Adipose tissue (tissue), 3 donors: ENCODE measurements around the gene LAMC3. TPM values are rescaled to one million over a fixed set of nuclear protein-coding genes. Genes with fewer than 3 reads are reported as not detected.
"Not testable (repeated sequence)": the region's sequence is repeated elsewhere in the genome, so short reads cannot be mapped to it uniquely, and the experiment has no call there.

Source experiments
- H3K27ac ChIP-seq: one replicate; pipeline ENCODE4 v1.5.1; 2013; ENCODE audit warnings: low read depth, low read length
- WGBS, 3 donors: extraction: QIAGEN DNeasy Blood & Tissue Kit; methylation state at CpG; one replicate each; pipeline ENCODE4 v1.1.7; 2013; 5-methylcytosine and 5-hydroxymethylcytosine counted together
- polyA plus RNA-seq, 3 donors: library from polyadenylated mRNA; stranded (reverse); fragments of 200-250 nt; gene quantifications; one replicate each; pipeline ENCODE4 v1.2.3, GENCODE V29; 2013
- donor health status: healthy with polysubstance abuse.
- donor health status: Bipolar disorder and iron deficiency.
- donor health status: healthy.

The LAMC3 gene
- polyA plus RNA-seq, 3 donors = 0.45 to 1.8 (median 0.46) TPM

DNA sequence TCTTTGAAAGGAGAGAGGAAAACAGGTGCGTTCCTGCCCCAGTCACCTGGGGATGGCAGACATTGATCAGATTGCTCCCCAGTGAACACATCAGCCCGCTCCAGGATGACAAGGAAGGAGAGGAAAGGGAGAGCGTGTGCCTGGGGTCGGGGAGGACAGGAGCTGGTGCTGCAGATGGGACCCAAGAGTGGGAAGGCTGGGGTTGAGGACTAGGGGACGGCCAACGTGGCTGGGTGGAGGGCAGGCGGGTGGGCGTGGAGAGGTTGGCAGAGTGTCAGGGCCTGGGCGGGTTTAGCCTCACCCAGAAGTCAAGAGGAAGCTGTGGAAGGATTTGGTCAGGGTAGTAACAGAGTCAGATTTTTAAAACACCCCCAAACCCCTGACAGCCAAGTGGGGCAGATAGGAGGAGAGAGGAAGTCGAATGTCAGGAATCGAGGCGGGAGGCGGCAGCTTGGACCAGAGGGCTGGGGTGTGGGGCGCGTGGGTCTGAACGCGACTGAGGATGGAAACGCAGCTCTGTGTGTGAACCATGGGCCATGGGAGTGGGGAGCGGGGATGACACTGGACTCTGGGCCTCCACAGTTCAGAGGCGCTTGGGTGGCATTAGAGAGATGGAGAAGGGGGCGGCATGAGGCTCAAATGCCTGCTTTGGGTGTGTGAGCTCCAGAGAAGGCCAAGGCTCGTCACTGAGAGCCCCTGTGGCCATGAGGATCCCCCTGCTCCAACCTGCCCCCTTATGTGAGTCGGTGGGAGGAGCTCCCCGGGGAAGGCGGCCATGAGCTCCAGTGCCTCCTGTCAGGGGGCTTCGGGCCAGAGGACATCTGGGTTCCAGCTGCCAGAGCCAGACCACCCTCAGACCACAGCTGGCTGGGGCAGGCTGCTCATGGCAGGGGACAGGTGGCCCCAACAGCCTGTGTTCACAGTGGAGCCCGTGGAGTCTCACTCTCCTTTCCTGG, 24.6 kb downstream of the LAMC3 start:
- 72 to 77% (median 76%) methylated on average over 25 to 27 of the region's 27 CpGs for WGBS, 3 donors
- no peak overlapping the region for H3K27ac ChIP-seq

GRCh38 chr9:131034268-131034667, 25.3 kb downstream of the LAMC3 start:
- WGBS, 3 donors = 90 to 96% (median 95%) methylated on average over 14 of the region's 14 CpGs
- H3K27ac ChIP-seq = no peak overlapping the region

DNA sequence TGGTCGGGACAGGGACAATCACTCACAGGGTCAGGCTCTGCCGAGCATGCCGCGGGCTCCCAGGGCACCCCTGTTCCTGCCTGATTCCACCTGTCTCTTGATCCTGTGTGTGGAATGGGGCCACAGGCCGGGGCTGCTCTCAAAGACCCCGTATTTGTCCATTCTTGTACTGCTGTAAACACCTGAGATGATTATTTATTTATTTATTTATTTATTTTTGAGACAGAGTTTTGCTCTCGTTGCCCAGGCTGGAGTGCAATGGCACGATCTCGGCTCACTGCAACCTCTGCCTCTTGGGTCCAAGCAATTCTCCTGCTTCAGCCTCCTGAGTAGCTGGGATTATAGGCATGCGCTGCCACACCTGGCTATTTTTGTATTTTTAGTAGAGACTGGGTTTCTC, 25.8 kb downstream of the LAMC3 start:
- WGBS, 3 donors = 92 to 95% (median 95%) methylated on average over 10 of the region's 10 CpGs
- not testable (repeated sequence) for H3K27ac ChIP-seq

- WGBS, 3 donors = 91 to 98% (median 93%) methylated on average over 3 of the region's 3 CpGs
- no peak overlapping the region for H3K27ac ChIP-seq
These were observed 26.6 kb downstream of the LAMC3 start for GRCh38 chr9:131035548-131035947.

DNA sequence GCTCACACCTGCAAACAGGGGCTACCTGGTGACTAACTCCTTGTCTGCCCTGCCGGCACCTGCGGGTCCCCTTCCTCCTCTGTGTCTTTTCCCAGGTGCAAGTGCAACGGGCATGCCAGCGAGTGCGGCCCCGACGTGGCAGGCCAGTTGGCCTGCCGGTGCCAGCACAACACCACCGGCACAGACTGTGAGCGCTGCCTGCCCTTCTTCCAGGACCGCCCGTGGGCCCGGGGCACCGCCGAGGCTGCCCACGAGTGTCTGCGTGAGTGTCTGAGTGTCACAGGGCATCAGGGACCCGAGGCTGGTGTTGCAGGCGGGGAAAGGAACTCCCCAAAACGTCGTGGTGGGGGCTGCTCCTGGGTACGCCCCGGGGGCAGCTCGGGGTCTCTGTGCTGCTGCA, 27.1 kb downstream of the LAMC3 start:
- 81 to 87% (median 86%) methylated on average over 24 of the region's 24 CpGs for whole genome bisulfite sequencing, 3 donors

DNA sequence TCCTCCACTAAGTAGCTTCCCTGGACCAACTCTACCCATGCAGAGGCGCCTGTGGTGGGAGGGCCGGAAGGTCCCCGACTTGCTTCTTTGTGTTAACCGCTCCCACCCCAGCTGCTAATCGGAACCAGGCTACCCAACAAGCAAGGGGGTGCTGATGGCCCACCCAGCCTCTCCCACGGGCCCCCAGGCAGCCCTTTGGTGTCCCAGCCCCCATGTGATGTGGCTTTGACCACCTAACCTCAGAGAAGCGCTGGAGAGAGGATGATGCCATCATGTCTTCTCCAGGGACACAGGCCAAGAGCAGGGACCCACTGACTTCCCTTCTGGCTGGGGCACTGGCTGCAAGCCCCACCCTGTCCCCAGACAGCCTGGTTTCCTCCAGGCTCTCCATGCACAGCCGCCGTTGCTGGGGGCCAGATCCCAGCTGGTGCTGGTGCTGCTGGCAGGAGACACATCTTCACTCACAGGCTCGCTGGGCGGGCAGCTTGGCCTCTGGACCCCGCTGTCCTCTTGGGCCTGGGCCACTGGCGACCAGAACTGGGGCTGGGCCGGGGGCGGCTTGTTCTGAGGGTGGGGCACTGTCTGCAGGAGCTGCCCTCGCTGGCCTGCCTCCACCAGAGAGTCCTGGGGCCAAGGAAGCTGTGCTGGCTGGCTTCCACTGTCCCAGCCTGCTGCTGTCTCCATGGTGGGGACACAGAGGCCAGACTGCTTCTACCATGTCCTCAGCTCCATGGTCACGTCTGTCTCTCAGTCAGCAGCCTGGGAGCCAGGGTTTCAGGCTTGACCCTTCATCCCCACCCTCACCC, 27.8 kb downstream of the LAMC3 start:
- WGBS, 3 donors = 55 to 68% (median 63%) methylated on average over 17 of the region's 17 CpGs
- no peak overlapping the region for H3K27ac ChIP-seq

More for the DNA sequence above, 27.1 kb downstream of the LAMC3 start:
- H3K27ac ChIP-seq = no peak overlapping the region

DNA sequence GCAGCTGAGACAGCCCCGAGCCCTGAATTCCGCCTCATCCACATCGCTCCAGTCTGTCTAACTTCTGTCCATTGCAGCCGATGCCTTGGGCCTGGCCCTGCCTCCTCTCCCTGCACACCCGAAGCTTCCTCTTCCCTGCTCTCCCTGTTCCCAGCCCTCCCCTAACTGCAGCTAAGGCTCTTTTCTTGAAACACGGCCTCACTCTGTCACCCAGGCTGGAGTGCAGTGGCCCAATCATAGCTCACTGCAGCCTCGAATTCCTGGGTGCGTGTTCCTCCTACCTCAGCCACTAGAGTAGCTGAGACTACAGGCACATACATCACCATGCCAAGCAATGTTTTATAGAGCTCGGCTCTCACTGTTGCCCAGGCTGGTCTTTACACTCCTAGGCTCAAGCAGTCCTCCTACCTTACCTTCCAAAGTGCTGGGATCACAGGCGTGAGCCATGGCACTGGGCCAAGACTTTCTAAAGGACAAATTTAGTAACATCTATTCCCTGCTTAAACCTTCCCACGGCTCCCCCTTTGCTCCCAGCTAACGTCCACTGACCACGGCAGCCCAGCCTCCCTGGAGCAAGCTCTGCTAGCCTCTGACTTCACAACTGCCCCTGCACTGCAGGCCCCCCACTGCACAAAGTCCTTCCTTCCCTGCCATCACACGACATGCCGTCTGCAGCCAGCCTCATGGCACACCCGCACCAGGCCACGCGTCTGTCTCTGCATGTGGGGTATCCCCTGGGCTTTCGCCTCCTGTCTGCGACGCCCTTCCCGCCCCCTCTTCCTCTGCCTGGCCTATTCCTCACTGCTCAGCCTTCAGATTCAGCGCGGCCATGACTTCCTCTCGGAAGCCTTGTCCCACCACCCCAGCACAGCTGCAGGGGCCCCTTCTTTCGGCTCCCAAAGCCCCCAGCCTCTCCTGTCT, 28.6 kb downstream of the LAMC3 start:
- no peak overlapping the region for H3K27ac ChIP-seq
- 53 to 59% (median 56%) methylated on average over 26 of the region's 26 CpGs for WGBS, 3 donors

- no peak overlapping the region for H3K27ac ChIP-seq
- 84 to 91% (median 87%) methylated on average over 19 of the region's 19 CpGs for WGBS, 3 donors
These were observed 29.5 kb downstream of the LAMC3 start for GRCh38 chr9:131038256-131039128.

GRCh38 chr9:131039129-131039954, 30.4 kb downstream of the LAMC3 start:
- no peak overlapping the region for H3K27ac ChIP-seq
- WGBS, 3 donors = 70 to 80% (median 78%) methylated on average over 18 of the region's 18 CpGs

- no peak overlapping the region for H3K27ac ChIP-seq
These were observed 33.7 kb downstream of the LAMC3 start for GRCh38 chr9:131042666-131043065.

DNA sequence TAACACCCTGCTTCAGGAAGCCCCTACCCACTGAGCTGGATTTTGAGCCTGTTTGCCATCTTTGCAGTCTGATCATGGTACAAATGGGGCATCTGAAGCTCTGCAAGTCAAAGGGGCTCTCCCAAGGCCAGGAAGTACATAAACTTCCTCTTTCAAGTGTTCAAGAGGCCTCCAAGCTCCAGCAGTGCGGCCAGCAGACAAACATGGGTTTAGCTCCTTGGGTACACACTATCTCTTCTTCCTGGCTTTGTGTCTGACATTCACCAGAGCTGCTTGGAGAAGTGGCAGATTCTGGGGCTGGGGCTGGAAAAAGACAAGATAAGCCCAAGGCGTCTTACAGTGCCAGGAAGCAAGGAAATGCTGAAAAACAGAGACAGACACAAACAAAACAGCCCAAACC, 34.1 kb downstream of the LAMC3 start:
- no peak overlapping the region for H3K27ac ChIP-seq
- WGBS, 3 donors = 41 to 79% (median 59%) methylated on average over 2 of the region's 2 CpGs

- WGBS, 3 donors = 60 to 66% (median 64%) methylated on average over 5 to 6 of the region's 6 CpGs
- H3K27ac ChIP-seq = no peak overlapping the region
These were observed 34.7 kb downstream of the LAMC3 start for GRCh38 chr9:131043646-131044045.

- WGBS, 3 donors = 72 to 76% (median 73%) methylated on average over 16 of the region's 16 CpGs
These were observed 36.5 kb downstream of the LAMC3 start for GRCh38 chr9:131045300-131046092.

DNA sequence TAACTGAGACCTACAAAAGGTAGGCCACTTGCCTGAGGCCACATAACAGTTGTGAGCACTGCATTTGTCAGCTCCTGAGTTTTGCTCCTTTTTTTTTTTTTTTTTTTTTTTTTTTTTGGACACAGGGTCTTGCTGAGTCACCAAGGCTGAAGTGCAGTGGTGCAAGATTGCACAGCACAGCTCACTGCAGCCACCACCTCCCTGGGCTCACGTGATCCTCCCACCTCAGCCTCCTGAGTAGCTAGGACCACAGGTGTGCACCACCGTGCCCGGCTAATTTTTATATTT, 37.1 kb downstream of the LAMC3 start:
- 87 to 97% (median 96%) methylated on average over 3 of the region's 3 CpGs for WGBS, 3 donors
- H3K27ac ChIP-seq = no peak overlapping the region

More at GRCh38 chr9:131045300-131046092, 36.5 kb downstream of the LAMC3 start:
- no peak overlapping the region for H3K27ac ChIP-seq

DNA sequence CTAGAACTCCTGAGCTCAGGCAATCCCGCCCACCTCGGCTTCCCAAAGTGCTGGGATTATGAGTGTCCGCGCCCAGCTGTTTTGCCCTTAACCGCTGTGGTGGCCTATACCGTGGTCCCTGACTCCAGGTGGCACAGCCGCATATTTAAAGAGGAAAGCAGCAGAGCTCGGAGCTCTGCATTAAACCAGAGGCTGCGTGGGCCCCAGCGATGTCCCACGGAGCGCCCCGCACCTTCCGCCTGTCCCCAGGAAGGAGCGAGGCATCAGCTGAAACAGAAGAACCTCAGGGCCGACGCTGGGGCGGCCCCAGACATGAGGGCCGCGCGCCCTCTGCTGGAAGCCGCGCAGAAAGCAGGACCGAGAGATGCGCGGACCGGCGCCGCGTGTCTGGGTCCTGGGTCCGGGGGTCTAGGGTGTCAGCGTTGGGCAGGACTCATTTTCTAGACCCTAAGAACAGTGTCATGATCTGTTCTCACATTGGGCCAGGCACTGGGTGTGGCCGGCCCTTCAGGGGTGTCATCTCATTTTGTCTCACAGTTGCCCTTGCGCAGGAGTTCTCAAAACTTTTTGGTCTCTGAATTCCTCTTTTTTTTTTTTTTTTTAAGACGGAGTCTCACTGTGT, 37.7 kb downstream of the LAMC3 start:
- H3K27ac ChIP-seq = no peak overlapping the region
- WGBS, 3 donors = 13 to 16% (median 15%) methylated on average over 33 to 35 of the region's 35 CpGs

DNA sequence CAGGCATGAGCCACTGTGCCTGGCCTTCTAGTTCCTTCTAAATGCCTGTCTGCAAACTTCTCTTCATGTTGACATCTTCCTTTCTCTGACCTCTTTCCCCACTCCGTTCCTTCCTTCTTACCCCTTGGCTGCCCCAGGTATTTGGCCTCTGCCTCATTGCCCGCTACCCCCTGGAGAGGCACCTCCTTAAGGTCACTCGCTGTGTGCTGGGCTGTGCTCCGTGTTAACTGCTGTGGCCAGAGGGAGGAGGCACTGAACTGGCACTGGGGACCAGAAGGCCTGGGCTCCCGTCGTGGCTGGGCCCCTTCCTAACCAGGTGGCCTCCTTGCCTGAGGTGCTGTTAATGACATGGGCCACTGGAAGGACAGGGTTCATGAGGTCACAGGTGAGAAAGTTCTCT, 39.4 kb downstream of the LAMC3 start:
- WGBS, 3 donors = 37 to 62% (median 40%) methylated on average over 6 of the region's 6 CpGs
- H3K27ac ChIP-seq = no peak overlapping the region
